RWPE1 (cell line): ENCODE results near the gene UROD.
A peak's percentile ranks its signal among the peaks of the same experiment; 100 is the strongest.
"Not testable (repeated sequence)": the region's sequence is repeated elsewhere in the genome, so short reads cannot be mapped to it uniquely, and the experiment has no call there.

ENCODE experiments used
- CTCF ChIA-PET: fragments of 350-600 bp; sonication (Branson Sonifier 250); formaldehyde crosslinking; extraction: SDS; loops from one replicate; lab custom pipeline; 2021; lab: Yijun Ruan, JAX
- POLR2A ChIA-PET: fragments of 400-600 bp; formaldehyde crosslinking; extraction: SDS; loops from one replicate; lab custom pipeline; 2020; ENCODE audit warnings: antibody characterized with exemption; ENCODE audit not compliant: low non-redundant PET; lab: Yijun Ruan, JAX
- DNase-seq: peaks from one replicate; pipeline ENCODE4 v3.0.0; 2012; ENCODE audit warnings: low spot score
- H3K27ac ChIP-seq: fragments of 450-650 bp; 2 replicates; pipeline ENCODE4 v1.5.1; 2017
- TF ChIP-seq, protein P1 (sequence below): fragments of 450-650 bp; conservative IDR thresholded peaks from 2 replicates; pipeline ENCODE4 v1.5.1; 2017; ENCODE audit warnings: low read depth, mild to moderate bottlenecking

Gene UROD

DNA sequence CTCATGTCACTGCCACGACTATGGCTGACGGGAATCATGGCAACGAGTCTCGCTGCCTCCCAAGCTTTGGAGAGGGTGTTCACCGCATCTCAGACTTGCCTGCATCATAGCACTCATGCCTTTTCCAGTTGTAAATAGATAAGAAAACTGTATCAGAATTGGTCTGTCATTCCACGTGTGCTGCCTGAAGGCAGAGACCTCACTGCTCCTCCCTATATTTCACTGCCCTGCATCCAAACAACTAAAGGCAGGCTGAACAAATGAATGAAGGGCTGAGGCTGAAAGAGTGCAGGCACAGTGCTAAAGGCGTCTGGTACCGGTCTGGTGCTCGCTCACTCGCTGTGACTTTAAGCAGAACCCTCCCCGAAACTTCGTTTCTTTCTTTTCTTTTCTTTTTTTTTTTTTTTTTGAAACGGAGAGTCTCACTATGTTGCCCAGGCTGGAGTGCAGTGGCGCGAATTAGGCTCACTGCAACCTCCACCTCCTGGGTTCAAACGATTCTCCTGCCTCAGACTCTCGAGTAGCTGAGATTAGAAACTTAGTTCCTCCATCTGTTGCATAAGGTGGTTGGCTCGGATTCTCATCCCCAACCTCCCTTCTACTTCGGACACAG, 26.2 kb upstream of the UROD start:
- TF ChIP-seq, protein P1, sequence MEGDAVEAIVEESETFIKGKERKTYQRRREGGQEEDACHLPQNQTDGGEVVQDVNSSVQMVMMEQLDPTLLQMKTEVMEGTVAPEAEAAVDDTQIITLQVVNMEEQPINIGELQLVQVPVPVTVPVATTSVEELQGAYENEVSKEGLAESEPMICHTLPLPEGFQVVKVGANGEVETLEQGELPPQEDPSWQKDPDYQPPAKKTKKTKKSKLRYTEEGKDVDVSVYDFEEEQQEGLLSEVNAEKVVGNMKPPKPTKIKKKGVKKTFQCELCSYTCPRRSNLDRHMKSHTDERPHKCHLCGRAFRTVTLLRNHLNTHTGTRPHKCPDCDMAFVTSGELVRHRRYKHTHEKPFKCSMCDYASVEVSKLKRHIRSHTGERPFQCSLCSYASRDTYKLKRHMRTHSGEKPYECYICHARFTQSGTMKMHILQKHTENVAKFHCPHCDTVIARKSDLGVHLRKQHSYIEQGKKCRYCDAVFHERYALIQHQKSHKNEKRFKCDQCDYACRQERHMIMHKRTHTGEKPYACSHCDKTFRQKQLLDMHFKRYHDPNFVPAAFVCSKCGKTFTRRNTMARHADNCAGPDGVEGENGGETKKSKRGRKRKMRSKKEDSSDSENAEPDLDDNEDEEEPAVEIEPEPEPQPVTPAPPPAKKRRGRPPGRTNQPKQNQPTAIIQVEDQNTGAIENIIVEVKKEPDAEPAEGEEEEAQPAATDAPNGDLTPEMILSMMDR: no peak
- CTCF ChIA-PET: no interaction called here
- no peak for DNase-seq
- POLR2A ChIA-PET: no interaction called here
- H3K27ac ChIP-seq: peak overlapping the region; percentile 67

DNA sequence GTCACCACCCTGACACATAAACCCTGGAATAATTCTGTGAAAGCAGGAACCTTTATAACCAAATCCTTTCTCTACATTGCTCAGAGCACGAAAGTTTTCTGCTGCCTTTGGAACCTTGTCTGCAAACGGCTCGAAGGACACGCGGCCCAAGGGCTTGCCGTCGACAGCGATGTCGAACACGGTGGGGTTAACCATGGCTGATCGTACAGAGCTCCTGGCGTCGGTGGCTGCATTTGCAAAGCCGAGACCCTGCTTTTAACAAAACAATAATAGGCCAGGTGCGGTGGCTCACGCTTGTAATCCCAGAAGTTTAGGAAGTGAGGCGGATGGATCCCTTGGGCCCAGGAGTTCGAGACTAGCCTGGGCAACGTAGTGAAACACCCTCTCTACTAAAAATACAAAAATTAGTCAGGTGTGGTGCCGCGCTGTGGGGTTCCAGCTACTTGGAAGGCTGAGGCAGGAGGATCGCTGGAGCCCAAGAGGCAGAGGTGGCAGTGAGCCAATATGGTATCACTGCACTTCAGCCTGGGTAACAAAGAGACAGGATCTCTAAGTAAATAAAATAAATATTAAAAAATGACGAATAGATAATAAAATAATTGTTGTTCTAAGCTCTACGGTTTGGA, 23.4 kb upstream of the UROD start:
- POLR2A ChIA-PET: interaction anchor here (0.6 to 0.7 kb wide), 2 partner anchors 17 to 135 kb away, joined by 3 to 6 read pairs; no protein-coding TSS in a partner anchor
- TF ChIP-seq, protein P1: no peak
- no peak overlapping the region for H3K27ac ChIP-seq
- CTCF ChIA-PET: interaction anchor here (0.6 to 1.2 kb wide), 3 partner anchors 10 to 166 kb away, joined by 3 read pairs; no protein-coding TSS in a partner anchor
- no peak for DNase-seq

DNA sequence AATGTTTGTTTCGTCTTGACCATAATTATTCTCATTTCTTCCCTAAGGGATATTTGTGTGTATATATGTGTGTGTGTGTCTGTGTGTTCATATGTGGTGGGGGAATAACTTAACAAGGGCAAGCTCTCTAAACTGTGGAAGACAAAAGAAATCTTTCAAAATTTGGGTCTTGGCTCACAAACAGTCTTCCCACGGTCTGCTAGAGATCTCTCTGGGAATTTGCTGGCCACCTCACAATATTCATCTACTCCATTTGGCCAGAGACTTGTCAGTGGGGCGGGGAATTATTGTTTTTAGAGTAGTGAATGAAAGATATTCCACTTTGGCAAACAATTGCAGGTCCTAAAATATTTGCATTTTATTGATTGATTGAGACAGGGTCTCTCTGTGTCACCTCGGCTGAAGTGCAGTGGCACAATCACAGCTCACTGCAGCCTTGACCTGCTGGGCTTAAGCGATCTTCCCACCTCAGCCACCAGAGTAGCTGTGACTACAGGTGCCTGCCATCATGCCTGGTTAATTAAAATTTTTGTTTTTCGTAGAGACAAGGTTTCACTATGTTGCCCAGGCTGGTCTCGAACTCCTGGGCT, 17.6 kb upstream of the UROD start:
- CTCF ChIA-PET: no interaction called here
- TF ChIP-seq, protein P1: no peak
- POLR2A ChIA-PET: no interaction called here
- H3K27ac ChIP-seq: no peak overlapping the region
- no peak for DNase-seq

DNA sequence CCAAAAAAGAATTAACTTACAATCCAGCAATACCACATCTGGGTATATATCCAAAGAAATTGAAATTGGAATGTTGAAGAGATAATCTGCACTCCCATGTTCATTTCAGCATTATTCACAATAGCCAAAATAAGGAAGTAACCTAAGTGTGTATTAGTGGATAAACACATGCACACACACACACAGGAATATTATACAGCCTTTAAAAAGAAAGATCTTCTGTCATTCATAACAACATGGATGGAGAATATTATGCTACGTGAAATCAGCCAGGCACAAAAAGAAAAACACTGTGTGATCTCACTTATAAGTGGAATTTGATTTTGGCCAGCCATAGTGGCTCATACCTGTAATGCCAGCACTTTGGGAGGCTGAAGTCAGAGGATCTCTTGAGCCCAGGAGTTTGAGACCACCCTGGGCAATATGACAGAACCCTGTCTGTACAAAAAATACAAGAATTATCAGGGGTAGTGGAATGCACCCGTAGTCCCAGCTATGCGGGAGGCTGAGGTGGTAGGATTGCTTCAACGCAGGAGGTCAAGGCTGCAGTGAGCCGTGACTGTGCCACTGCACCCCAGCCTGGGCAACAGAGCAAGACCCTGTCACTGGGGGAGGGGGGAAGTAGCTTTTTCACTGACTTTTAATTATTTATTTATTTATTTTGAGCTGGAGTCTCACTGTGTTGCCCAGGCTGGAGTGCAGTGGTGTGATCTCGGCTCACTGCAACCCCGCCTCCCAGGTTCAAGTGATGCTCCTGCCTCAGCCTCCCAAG, 16.4 kb upstream of the UROD start:
- POLR2A ChIA-PET: no interaction called here
- TF ChIP-seq, protein P1: no peak
- no peak overlapping the region for H3K27ac ChIP-seq
- DNase-seq: no peak
- CTCF ChIA-PET: interaction anchor here (0.6 kb wide), 2 partner anchors 87 to 454 kb away, joined by 3 read pairs; no protein-coding TSS in a partner anchor

DNA sequence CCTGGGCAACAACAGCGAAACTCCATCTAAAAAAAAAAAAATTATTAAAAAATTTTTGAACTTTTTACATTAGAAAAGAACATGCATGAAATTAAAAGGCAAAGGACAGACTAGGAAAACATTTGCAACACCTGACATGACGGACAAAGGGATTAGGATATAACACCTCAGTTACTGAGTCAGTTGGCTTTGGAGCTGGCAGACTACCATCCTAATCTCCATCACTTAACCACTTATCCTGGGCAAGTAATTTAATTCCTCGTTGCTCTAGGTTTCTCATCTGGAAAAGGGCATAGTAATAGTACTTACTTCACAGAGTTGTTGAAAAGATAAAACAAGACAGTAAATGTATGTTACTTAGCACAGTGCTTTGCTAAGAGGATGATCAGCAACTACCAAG, 12.8 kb upstream of the UROD start:
- CTCF ChIA-PET: no interaction called here
- DNase-seq: no peak
- H3K27ac ChIP-seq: no peak overlapping the region
- TF ChIP-seq, protein P1: no peak
- POLR2A ChIA-PET: no interaction called here

DNA sequence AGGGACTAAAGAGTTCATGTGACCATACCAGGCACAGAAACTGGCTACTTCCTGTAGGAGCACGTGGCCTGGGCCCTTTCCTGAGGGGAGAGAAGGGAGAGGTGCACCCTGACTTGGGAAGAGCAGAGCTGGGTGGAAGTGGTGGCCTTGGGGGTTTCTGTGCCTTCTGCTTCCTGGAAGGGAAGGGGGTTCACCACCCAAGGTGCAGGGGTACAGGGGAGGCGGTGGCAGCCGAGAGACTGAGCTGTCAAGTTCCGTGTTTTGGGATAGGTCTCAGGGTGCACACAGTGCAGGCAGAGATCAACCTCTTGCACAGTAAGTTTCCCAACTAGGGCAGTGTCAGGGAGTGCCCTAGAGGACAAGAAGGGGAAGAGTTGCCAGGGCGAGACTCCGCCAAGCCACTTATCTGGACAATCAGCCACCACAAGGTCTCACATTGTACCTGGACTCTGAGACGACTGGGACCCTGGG, 11.0 kb upstream of the UROD start:
- ChIA-PET POLR2A (no interaction called here), CTCF (interaction anchor here (0.6 kb wide), 1 partner anchor 202 kb away, joined by 4 read pairs; no protein-coding TSS in a partner anchor)
- no peak for DNase-seq
- peak overlapping the region; percentile 25; the same call in 1 of the 2 replicates for H3K27ac ChIP-seq
- TF ChIP-seq, protein P1: no peak

DNA sequence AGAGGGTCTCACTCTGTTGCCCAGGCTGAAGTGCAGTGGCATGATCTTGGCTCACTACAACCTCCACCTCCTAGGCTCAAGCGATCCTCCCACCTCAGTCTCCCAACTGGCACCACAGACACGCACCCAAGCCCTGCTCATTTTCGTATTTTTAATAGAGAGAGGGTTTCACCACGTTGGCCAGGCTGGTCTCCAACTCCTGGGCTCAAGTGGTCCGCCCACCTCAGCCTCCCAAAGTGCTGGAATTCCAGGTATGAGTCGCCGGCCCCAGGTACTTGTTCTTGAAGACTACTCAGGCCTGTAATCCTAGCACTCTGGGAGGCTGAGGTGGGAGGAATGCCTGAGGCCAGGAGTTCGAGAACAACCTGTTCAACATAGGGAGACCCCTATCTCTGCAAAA, 10.5 kb upstream of the UROD start:
- DNase-seq, POLR2A ChIA-PET, H3K27ac ChIP-seq: not testable (repeated sequence)
- CTCF ChIA-PET: interaction anchor here (0.6 kb wide), 1 partner anchor 202 kb away, joined by 4 read pairs; no protein-coding TSS in a partner anchor
